H1 (cell line): Measurements from ENCODE around the gene IL9R.

Experiments used
- CEBPB ChIP-seq: IDR thresholded peaks from 2 replicates; pipeline ENCODE4 v1.6.1; 2012; ENCODE audit warnings: low read depth, low read length
- E2F6 ChIP-seq: IDR thresholded peaks from 2 replicates; pipeline ENCODE4 v1.6.1; 2012; ENCODE audit warnings: inconsistent platforms
- JUN ChIP-seq: IDR thresholded peaks from 2 replicates; pipeline ENCODE4 v1.6.1; 2011; ENCODE audit warnings: low read depth, mild to moderate bottlenecking, improper control_type of control experiment, low read length
- PHF8 ChIP-seq: fragments of 200-600 bp; sonication (generic); conservative IDR thresholded peaks from 2 replicates; pipeline ENCODE4 v1.7.1; 2012; ENCODE audit warnings: low read depth, mild to moderate bottlenecking, inconsistent platforms, low read length, moderate library complexity
- POLR2A ChIP-seq, 2 experiments: IDR thresholded peaks; 1 replicate in 1 of 2; 2 replicates in 1 of 2; pipeline ENCODE4 v1.6.1; 2011; ENCODE audit warnings: low read depth in 2 of 2, low read length in 2 of 2, mild to moderate bottlenecking in 2 of 2; ENCODE audit errors: control extremely low read depth in 1 of 2
- RAD21 ChIP-seq, 2 experiments: IDR thresholded peaks in 1 of 2; conservative IDR thresholded peaks in 1 of 2; 2 replicates each; pipeline ENCODE4 v1.6.1; 2011; ENCODE audit warnings: low read depth in 2 of 2, low read length in 2 of 2, improper control_type of control experiment in 1 of 2, inconsistent platforms in 1 of 2, mild to moderate bottlenecking in 1 of 2, moderate library complexity in 1 of 2
- SIN3A ChIP-seq, 2 experiments: IDR thresholded peaks in 1 of 2; conservative IDR thresholded peaks in 1 of 2; 2 replicates each; pipeline ENCODE4 v1.6.1; 2011 to 2012; ENCODE audit warnings: low read length in 2 of 2, improper control_type of control experiment in 1 of 2, low read depth in 1 of 2, mild to moderate bottlenecking in 1 of 2
- TAF7 ChIP-seq: optimal IDR thresholded peaks from 2 replicates; pipeline ENCODE3; 2011; ENCODE audit warnings: low read depth, mild to moderate bottlenecking, inconsistent platforms, low read length, moderate library complexity, borderline replicate concordance
- TEAD4 ChIP-seq: IDR thresholded peaks from 2 replicates; pipeline ENCODE4 v1.6.1; 2012; ENCODE audit warnings: low read depth, low read length, inconsistent platforms, mixed read lengths
- TF ChIP-seq, protein P1 (sequence below), 3 experiments: IDR thresholded peaks; 1 replicate in 2 of 3; 2 replicates in 1 of 3; pipeline versions ENCODE4 v1.5.1 to v1.6.1; 2011; ENCODE audit warnings: low read length in 3 of 3, mild to moderate bottlenecking in 3 of 3, inconsistent platforms in 2 of 3, low read depth in 1 of 3, moderate library complexity in 1 of 3; ENCODE audit not compliant: insufficient read depth in 1 of 3; ENCODE audit errors: control extremely low read depth in 1 of 3

GRCh38 chrX:156004740-156005139, 7.2 kb downstream of the IL9R start:
- TF ChIP-seq POLR2A (IDR thresholded peaks at IDR 0.05; ENCODE audit: control extremely low read depth in 1 of 2, low read depth in 2 of 2, low read length in 2 of 2) (no peak), JUN (no peak), TEAD4 (no peak), SIN3A (conservative IDR thresholded peaks at IDR 0.05 in 1 of 2, IDR thresholded peaks at IDR 0.05 in 1 of 2; ENCODE audit: low read depth in 1 of 2, low read length in 2 of 2) (no peak), CEBPB (no peak), PHF8 (no peak), RAD21 (IDR thresholded peaks at IDR 0.05 in 1 of 2, conservative IDR thresholded peaks at IDR 0.05 in 1 of 2; ENCODE audit: low read depth in 2 of 2, low read length in 2 of 2) (no peak), TAF7 (no peak), E2F6 (no peak)
- TF ChIP-seq, protein P1, sequence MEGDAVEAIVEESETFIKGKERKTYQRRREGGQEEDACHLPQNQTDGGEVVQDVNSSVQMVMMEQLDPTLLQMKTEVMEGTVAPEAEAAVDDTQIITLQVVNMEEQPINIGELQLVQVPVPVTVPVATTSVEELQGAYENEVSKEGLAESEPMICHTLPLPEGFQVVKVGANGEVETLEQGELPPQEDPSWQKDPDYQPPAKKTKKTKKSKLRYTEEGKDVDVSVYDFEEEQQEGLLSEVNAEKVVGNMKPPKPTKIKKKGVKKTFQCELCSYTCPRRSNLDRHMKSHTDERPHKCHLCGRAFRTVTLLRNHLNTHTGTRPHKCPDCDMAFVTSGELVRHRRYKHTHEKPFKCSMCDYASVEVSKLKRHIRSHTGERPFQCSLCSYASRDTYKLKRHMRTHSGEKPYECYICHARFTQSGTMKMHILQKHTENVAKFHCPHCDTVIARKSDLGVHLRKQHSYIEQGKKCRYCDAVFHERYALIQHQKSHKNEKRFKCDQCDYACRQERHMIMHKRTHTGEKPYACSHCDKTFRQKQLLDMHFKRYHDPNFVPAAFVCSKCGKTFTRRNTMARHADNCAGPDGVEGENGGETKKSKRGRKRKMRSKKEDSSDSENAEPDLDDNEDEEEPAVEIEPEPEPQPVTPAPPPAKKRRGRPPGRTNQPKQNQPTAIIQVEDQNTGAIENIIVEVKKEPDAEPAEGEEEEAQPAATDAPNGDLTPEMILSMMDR (IDR thresholded peaks at IDR 0.05; ENCODE audit: control extremely low read depth in 1 of 3, insufficient read depth in 1 of 3, low read depth in 1 of 3, low read length in 3 of 3) = no peak
